T-helper 2 cell treated with Interferon-gamma antibody and Interleukin-4, amounts not matched to agents 5 μg/mL and 100 μg/mL, for 36 hours (primary cell): ENCODE data around the gene UBE2E2.

ENCODE experiments used
- DNase-seq: peaks from one replicate; pipeline ENCODE4 v3.0.0; 2021; ENCODE audit warnings: low spot score
- H3K27ac Mint-ChIP-seq: one replicate; pipeline ENCODE4 v1.8.0; 2021; ENCODE audit warnings: mild to moderate bottlenecking, mixed read lengths
- H3K27me3 Mint-ChIP-seq: one replicate; pipeline ENCODE4 v1.8.0; 2021; ENCODE audit warnings: low read depth, mixed read lengths
- H3K36me3 Mint-ChIP-seq: one replicate; pipeline ENCODE4 v1.8.0; 2021; ENCODE audit warnings: low read depth, mixed read lengths
- H3K4me1 Mint-ChIP-seq: one replicate; pipeline ENCODE4 v1.8.0; 2021; ENCODE audit warnings: low read depth, mixed read lengths
- H3K4me3 Mint-ChIP-seq: one replicate; pipeline ENCODE4 v1.8.0; 2022; ENCODE audit warnings: mild to moderate bottlenecking, moderate library complexity, mixed read lengths
- H3K9me3 Mint-ChIP-seq: one replicate; pipeline ENCODE4 v1.8.0; 2021; ENCODE audit warnings: mixed read lengths

The UBE2E2 gene

DNA sequence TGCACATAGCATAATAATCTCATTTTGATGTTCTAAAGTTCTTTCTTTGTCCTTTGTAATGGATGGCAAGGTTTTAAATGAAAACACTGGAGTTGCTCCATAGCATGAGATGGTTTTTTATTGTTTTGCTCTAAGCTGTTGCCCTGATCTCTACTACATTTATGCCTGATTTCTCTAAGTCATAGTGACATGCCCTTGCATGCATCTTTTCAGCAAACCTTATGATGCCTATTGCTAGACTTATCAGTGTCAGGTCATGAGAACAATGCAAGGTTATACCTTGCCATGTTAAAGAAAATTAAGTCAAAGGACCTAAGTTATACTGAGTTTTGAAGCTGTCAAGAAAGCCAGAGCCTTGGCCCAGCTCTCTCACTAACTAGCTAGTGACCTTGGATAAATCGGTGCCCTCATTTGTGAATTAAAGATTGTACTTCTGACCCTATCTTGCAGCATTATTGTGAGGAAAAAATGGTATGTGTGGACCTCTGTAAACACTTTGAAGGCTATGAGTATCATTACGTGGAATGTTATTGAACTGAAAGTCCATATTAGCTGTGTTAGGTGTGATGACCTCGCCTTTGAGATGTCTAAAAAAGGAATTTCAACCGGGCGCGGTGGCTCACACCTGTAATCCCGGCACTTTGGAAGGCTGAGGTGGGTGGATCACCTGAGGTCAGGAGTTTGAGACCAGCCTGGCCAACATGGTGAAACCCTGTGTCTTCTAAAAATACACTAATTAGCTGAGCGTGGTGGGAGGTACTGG, 346.2 kb downstream of the UBE2E2 start:
- Mint-ChIP-seq H3K9me3 (no peaks in the 10 kb centered on the region), H3K4me1 (no peaks in the 10 kb centered on the region), H3K27me3 (no peaks in the 10 kb centered on the region), H3K27ac (no peak overlapping the region), H3K4me3 (no peak overlapping the region), H3K36me3 (no peaks in the 10 kb centered on the region)
- no peak for DNase-seq

DNA sequence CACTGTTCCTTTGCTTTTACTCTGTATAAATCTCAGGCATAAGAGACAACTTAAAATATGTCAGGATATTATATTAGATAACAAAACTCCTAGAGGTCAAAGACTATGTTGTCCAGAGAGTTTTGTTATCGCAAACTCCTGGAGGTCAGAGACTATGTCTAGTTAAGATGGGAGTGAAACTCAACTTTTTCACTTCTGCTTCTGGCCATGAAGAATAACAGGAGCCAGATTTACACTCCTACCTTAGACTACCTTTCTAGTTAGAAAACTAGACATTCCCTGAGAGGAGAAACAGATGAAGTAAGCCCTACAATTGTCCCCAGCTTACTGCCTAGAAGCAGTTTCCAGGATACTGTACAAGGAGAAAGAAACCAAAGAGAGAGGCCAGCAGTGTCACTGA, 347.3 kb downstream of the UBE2E2 start:
- Mint-ChIP-seq H3K27ac (no peak overlapping the region), H3K36me3 (no peaks in the 10 kb centered on the region), H3K4me1 (no peaks in the 10 kb centered on the region), H3K4me3 (no peak overlapping the region), H3K27me3 (no peaks in the 10 kb centered on the region), H3K9me3 (no peaks in the 10 kb centered on the region)
- DNase-seq, result no peak

DNA sequence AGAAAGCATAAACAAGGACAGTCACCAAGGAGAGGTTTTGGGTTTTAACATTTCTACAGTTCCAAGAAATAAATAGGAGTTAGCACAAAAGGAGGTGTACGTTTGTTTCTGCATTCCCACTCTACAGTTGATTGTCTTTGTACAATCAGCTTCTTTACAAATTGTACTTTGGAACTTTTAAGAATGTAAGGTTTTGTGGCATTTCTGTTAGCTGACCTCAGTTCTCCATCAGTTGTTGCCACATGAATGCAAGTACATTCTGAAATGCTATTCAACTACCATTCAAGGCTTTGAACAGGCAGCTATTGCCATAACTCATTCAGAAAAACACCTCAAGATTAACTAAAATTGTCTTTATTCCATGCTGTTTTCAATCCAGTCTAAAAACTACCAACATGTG, 349.4 kb downstream of the UBE2E2 start:
- Mint-ChIP-seq H3K27me3 (no peaks in the 10 kb centered on the region), H3K27ac (no peak overlapping the region), H3K4me1 (no peaks in the 10 kb centered on the region), H3K4me3 (no peak overlapping the region), H3K9me3 (no peaks in the 10 kb centered on the region), H3K36me3 (no peaks in the 10 kb centered on the region)
- DNase-seq, result no peak

DNA sequence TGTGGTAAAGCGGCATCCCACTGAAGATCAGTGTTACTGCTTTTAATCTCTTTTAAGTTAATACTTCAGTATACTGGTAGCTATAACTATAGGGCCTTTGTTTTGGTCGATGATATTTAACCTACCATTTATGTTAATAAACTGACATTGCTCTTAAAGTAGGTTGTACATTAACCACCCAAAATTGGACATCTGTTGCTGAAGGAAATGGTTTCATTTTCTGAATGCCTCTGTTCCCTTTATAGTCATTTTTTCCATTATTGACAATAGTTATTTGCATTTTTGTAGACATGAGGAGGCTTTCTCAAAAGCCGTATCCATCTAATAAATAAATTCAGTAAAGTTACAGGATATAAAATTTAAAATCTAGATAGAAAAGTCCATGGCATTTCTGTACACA, 350.2 kb downstream of the UBE2E2 start:
- H3K27me3 Mint-ChIP-seq, result no peaks in the 10 kb centered on the region
- H3K4me1 Mint-ChIP-seq, result no peaks in the 10 kb centered on the region
- H3K4me3 Mint-ChIP-seq, result no peak overlapping the region
- DNase-seq, result no peak
- no peaks in the 10 kb centered on the region for H3K36me3 Mint-ChIP-seq
- H3K27ac Mint-ChIP-seq, result no peak overlapping the region
- H3K9me3 Mint-ChIP-seq, result no peaks in the 10 kb centered on the region

DNA sequence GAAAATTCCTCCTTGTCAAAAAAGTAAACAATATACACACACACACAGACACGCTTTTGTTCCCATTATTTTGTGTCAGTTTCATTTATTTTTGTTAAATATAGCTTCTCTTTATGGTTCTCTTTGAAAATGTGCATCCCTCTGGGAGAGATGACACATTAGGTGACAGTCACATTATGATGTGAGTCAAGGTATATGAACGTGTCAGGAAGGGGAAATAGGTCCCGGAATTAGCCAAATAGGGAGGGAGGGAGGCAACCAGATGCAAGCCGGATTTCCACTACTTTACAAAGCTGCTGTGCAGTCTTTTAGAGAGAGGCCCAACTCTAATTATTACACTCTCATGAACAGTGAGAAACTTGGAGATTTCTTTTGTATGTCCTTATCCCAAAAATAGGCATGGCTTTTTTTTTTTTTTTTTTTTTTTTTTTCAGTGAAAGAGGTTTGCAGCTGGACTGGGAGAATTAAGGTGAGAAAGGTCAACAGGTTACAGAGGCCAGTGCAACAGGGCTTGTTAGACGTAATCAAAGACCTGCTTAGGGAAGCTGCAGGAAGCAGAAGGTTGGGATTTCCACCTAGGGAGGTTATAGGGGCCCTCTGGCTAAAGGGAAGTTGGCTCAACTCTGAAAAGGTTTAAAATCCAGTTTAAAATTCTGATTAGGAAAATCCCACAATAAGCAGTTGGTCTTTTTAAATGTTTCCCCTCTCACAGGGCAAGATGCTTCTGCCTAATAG, 362.1 kb downstream of the UBE2E2 start:
- no peaks in the 10 kb centered on the region for H3K27me3 Mint-ChIP-seq
- no peak overlapping the region for H3K27ac Mint-ChIP-seq
- no peak for DNase-seq
- H3K36me3 Mint-ChIP-seq, result no peaks in the 10 kb centered on the region
- H3K4me1 Mint-ChIP-seq, result no peaks in the 10 kb centered on the region
- H3K4me3 Mint-ChIP-seq, result no peak overlapping the region
- H3K9me3 Mint-ChIP-seq, result no peaks in the 10 kb centered on the region

DNA sequence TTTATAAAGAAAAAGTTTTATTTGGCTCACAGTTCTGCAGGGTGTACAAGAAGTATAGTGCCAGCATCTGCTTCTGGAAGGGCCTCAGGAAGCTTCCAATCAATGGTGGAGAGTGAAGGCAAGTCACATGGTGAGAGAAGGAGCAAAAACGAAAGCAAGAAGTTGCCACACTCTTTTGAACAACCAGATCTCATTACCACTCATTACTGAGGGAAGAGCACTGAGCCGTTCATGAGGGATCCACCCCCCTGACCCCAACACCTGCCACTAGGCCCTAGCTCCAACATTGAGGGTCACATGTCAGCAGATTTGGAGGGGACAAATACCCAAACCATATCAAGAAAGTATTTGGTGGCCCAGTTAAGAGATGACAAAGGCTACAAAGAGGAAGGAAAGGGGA, 363.4 kb downstream of the UBE2E2 start:
- Mint-ChIP-seq H3K27me3 (no peaks in the 10 kb centered on the region), H3K36me3 (no peaks in the 10 kb centered on the region), H3K4me1 (no peaks in the 10 kb centered on the region), H3K27ac (no peak overlapping the region), H3K4me3 (no peak overlapping the region), H3K9me3 (no peaks in the 10 kb centered on the region)
- no peak for DNase-seq

DNA sequence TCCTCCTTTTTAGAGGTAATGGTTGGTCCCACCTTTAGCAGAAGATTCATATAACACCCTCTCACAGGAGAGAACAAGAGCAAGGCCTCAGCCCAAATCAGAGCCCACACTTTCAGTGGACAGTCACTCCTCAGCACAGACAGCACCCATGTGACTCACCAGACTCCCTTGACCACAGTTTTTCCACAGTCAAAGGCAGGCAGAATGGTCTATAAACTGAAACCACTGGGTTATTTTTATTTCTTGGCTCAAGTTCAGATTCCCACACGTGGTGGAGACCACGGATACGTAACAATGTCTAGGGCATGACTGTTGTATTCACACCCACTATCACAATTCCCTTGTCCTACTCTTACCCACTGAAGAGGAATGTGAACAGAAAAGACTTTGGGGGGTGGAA, 364.8 kb downstream of the UBE2E2 start:
- no peak for DNase-seq

DNA sequence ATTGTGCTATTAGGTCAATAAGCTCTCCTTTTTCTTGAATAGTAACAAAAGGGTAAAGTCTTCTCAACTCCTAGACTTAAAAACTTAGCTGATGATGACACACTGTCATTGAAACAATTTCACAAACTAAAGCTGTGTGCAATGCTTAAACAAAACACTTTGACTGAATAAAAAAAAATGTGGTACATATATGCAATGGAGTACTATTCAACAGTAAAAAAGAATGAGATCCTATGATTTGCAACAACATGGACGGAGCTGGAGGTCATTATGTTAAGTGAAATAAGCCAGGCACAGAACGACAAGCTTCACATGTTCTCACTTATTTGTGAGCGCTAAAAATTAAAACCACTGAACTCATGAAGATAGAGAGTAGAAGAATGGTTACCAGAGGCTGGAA, 370.7 kb downstream of the UBE2E2 start:
- H3K27ac Mint-ChIP-seq, result no peak overlapping the region
- no peaks in the 10 kb centered on the region for H3K4me1 Mint-ChIP-seq
- H3K27me3 Mint-ChIP-seq, result no peaks in the 10 kb centered on the region
- H3K36me3 Mint-ChIP-seq, result no peaks in the 10 kb centered on the region
- H3K4me3 Mint-ChIP-seq, result no peak overlapping the region
- no peaks in the 10 kb centered on the region for H3K9me3 Mint-ChIP-seq
- DNase-seq, result no peak

More for the DNA sequence above, 364.8 kb downstream of the UBE2E2 start:
- Mint-ChIP-seq H3K36me3 (no peaks in the 10 kb centered on the region), H3K27me3 (no peaks in the 10 kb centered on the region), H3K4me1 (no peaks in the 10 kb centered on the region), H3K27ac (no peak overlapping the region), H3K9me3 (no peaks in the 10 kb centered on the region), H3K4me3 (no peak overlapping the region)

DNA sequence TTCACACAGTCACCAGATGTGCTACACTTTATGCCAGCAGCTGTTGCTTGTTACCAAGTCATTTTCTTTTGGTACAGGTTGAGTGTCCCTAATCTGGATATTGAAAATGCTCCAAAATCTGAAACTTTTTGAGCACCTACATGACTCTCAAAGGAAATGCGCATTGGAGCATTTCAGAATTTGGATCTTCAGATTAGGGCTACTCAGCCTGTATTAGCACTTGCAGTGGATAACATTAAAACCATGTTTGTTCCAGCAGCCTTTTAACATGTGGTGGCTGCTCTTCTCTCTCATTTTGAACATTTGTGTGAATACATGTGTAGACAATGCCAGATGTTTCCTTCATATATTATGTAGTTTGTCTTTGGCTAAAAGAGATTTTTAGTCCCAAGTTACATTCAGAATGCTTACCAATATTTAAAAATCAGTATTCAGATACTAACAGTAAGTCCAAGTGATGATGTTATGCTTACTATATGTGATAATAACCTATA, 371.7 kb downstream of the UBE2E2 start:
- Mint-ChIP-seq H3K9me3 (no peaks in the 10 kb centered on the region), H3K4me3 (no peak overlapping the region), H3K27me3 (no peaks in the 10 kb centered on the region)

DNA sequence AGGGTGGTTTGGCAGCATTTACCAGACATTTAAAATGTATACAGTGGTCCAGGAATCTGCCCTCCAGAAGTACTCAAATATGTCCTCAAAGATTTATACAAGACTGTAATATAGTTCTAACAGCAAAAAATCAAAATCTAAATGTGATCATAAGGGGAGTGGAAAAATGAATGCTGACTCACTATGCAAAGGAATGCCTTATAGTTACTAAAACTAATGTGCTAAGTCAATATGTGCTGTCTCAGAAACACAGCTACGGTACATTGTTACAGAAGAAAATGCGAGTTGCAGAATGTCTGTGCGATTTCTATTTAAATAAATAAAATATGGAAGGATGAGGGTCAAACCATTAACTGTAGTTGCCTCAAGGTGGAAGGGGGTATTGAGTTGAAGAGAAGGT, 372.6 kb downstream of the UBE2E2 start:
- no peaks in the 10 kb centered on the region for H3K27me3 Mint-ChIP-seq
- H3K27ac Mint-ChIP-seq, result no peak overlapping the region
- DNase-seq, result no peak
- no peaks in the 10 kb centered on the region for H3K9me3 Mint-ChIP-seq
- H3K4me1 Mint-ChIP-seq, result no peaks in the 10 kb centered on the region
- H3K4me3 Mint-ChIP-seq, result no peak overlapping the region
- no peaks in the 10 kb centered on the region for H3K36me3 Mint-ChIP-seq

More for the DNA sequence above, 371.7 kb downstream of the UBE2E2 start:
- Mint-ChIP-seq H3K36me3 (no peaks in the 10 kb centered on the region), H3K4me1 (no peaks in the 10 kb centered on the region), H3K27ac (no peak overlapping the region)
- no peak for DNase-seq

DNA sequence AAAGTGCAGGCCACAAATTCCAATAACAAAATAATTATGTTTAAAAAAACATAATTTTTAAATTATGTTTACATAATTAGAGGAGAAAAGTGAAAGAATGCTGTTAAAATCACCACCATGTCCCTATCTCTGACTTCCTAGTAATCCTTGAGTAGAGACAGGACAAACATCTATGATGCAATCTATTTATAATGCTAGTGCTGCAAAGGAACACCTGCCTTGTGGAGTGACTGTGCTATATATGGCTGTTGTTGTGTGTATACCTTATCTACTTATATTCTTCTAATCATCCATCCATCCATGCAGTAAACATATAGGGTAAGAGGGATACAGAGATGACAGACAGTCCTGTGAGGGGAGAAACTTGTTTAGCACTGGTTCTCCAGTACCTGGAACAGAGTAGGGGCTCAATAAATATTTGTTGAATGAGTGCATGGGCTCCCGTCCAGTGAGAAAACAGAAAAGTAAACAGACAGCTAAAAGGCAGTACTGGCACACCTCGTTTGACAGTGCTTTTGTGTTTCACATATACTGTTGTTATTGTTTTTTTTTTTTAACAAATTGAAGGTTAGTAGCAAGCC, 373.3 kb downstream of the UBE2E2 start:
- no peaks in the 10 kb centered on the region for H3K27me3 Mint-ChIP-seq
- no peak for DNase-seq

DNA sequence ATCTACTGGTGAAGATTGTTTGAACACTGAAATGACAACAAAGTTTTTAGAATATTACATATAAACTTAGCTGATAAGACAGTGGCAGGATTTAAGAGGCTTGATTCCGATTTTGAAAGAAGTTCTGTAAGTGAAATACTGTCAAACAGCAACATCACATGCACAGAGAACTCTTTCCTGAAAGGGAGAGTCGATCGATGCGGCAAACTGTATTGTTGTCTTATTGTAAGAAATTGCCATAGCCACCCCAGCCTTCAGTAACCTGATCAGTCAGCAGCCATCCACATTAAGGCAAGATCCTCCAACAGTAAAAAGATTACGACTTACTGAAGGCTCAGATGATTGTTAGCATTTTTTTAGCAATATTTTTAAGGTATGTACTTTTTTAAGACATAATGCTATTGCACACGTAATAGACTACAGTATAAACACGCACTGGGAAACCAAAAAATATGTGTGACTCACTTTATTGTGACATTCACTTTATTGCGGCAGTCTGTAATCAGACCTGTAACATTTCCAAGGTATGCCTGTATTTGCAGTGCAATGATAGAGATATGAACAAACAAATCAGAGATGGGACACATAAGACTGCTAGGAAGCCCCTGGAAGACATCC, 377.1 kb downstream of the UBE2E2 start:
- Mint-ChIP-seq H3K4me3 (no peak overlapping the region), H3K36me3 (no peaks in the 10 kb centered on the region), H3K27ac (no peak overlapping the region), H3K27me3 (no peaks in the 10 kb centered on the region), H3K4me1 (no peaks in the 10 kb centered on the region), H3K9me3 (no peaks in the 10 kb centered on the region)
- DNase-seq, result no peak

More for the DNA sequence above, 373.3 kb downstream of the UBE2E2 start:
- Mint-ChIP-seq H3K27ac (no peak overlapping the region), H3K4me1 (no peaks in the 10 kb centered on the region), H3K4me3 (no peak overlapping the region), H3K9me3 (no peaks in the 10 kb centered on the region), H3K36me3 (no peaks in the 10 kb centered on the region)

DNA sequence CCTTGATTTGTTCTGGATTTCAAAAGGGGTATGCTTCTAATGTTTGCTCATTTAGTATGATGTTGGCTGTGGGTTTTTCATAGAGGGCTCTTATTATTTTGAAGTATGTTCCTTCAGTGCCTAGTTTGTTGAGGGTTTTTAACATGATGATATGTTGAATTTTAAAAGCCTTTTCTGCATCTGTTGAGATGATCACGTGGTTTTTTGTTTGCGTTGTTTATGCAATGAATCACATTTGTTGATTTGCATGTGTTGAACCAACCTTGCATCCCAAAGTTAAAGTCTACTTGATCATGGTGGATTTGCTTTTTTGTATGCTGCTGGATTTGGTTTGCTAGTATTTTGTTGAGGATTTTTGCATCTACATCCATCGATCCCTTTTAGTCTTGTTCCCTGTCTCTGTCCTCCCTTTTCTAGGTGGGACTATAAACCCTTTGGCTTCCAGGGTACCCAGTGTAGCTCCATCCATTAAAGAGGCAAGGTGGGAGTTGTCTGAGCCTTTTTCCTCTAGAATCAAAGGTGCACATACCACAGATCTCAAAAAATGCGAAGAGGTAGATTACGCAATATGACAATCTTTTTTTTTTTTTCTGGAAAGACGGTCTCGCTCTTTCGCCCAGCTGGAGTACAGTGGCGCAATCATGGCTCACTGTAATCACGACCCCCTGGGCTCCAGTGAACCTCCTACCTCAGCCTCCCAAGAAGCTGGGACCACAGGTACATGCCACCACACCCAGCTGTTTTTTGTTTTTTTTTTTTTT, 381.0 kb downstream of the UBE2E2 start:
- no peak overlapping the region for H3K27ac Mint-ChIP-seq
- H3K4me3 Mint-ChIP-seq, result no peak overlapping the region
- DNase-seq, result no peak
- H3K36me3 Mint-ChIP-seq, result no peaks in the 10 kb centered on the region
- no peaks in the 10 kb centered on the region for H3K9me3 Mint-ChIP-seq
- H3K4me1 Mint-ChIP-seq, result no peaks in the 10 kb centered on the region
- H3K27me3 Mint-ChIP-seq, result no peaks in the 10 kb centered on the region
